AG09319 (cell line): ENCODE data around the gene LAGE3.

Experiments used
- DNase-seq: peaks from one replicate; pipeline ENCODE4 v3.0.0-alpha.2; 2010; ENCODE audit warnings: low read depth; ENCODE audit errors: extremely low read depth
- TF ChIP-seq, protein P1 (sequence below): IDR thresholded peaks from 2 replicates; pipeline ENCODE4 v1.5.1; 2011; ENCODE audit warnings: low read depth, mild to moderate bottlenecking, inconsistent platforms, low read length, moderate library complexity

LAGE3 gene

DNA sequence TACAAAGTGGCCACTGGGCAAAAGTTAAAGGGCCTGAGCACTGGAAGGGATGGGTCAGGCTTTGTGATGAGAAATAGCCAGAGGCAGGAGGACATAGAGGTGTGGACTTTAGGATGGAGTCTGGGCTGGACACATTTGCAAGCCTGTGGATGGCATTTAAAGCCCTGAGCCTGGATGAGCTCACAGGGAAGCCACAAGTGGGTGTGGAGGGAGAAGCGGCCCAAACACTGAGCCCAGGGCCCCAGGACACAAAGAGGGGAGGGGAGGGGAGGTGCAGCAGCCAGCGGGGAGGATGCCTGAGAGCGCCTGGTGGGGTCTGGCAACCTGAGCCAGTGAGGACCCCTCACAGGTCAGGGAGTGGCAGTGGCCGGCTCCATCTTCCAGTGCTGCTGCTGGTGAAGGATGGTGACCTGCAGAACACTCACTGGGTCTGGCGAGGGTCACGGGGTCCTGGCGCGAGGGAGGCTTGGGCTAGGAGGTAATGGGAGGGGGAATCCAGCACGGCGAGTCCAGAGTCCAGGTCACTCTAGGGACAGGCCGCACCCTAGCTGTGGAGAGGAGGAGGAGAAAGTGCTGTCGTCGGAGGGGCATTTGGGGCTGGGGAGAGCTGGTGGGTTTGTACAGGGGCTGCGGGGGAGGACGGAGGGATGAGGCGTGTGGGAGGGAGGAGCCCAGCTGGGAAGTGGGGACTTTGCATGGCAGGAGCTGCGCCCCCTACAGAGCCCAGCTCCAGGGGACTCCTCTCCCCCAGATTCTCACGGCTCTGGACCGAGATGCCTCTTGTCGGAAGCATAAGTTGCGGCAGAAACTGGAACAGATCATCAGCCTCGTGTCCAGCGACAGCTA, 7.0 kb downstream of the LAGE3 start:
- no peak for DNase-seq
- TF ChIP-seq, protein P1, sequence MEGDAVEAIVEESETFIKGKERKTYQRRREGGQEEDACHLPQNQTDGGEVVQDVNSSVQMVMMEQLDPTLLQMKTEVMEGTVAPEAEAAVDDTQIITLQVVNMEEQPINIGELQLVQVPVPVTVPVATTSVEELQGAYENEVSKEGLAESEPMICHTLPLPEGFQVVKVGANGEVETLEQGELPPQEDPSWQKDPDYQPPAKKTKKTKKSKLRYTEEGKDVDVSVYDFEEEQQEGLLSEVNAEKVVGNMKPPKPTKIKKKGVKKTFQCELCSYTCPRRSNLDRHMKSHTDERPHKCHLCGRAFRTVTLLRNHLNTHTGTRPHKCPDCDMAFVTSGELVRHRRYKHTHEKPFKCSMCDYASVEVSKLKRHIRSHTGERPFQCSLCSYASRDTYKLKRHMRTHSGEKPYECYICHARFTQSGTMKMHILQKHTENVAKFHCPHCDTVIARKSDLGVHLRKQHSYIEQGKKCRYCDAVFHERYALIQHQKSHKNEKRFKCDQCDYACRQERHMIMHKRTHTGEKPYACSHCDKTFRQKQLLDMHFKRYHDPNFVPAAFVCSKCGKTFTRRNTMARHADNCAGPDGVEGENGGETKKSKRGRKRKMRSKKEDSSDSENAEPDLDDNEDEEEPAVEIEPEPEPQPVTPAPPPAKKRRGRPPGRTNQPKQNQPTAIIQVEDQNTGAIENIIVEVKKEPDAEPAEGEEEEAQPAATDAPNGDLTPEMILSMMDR, result no peak

DNA sequence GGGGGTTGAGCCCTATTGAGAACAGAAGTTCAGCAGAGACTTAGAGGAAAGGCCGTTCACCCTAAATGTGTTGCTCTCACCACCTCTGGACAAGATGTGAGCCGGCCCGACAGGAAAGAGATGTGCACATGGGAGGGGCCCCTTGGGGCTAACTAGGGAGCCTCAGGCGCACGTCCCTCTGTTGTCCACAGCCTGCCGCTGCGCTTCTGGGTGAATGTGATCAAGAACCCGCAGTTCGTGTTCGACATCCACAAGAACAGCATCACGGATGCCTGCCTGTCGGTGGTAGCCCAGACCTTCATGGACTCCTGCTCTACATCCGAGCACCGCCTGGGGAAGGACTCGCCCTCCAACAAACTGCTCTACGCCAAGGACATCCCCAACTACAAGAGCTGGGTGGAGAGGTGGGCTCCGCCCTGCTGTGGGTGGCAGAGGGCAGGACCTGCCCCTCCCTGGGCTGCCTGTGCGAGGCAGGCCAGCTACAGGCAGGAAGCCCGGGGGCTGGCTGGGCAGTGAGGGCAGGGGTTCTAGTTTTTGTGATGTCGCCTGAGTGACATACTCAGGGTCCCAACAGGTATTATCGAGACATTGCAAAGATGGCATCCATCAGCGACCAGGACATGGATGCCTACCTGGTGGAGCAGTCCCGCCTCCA, 8.0 kb downstream of the LAGE3 start:
- DNase-seq, result no peak
- TF ChIP-seq, protein P1, result no peak

DNA sequence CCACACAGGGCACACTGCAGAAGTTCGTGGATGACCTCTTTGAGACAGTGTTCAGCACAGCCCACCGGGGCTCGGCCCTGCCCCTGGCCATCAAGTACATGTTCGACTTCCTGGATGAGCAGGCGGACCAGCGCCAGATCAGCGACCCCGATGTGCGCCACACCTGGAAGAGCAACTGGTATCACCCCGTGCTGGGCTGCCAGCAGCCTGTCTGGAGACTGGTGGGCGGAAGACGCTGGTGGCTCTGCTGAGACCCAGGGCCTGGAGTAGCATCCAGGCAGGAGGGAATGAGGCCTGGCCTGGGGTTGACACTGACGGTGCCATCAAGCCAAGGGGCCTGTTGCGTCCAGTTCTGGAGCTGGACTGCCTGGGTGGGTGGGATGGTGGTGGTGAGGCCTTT, 8.6 kb downstream of the LAGE3 start:
- TF ChIP-seq, protein P1, result no peak
- DNase-seq, result no peak

DNA sequence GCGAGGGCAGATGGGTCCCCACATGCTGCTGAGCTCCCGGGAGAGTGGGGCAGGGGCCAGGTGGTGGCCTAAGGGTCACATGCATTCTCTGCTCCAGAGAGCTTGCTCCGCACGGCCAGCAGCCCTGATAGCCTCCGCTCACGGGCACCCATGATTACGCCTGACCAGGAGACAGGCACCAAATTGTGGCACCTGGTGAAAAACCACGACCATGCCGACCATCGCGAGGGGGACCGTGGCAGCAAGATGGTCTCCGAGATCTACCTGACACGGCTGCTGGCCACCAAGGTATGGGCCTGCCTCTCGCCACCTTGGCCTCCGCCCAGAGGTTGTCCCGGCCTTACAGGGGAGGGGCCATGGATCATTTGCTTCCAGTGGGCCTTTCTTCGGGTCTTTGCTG, 9.2 kb downstream of the LAGE3 start:
- TF ChIP-seq, protein P1, result no peak

DNA sequence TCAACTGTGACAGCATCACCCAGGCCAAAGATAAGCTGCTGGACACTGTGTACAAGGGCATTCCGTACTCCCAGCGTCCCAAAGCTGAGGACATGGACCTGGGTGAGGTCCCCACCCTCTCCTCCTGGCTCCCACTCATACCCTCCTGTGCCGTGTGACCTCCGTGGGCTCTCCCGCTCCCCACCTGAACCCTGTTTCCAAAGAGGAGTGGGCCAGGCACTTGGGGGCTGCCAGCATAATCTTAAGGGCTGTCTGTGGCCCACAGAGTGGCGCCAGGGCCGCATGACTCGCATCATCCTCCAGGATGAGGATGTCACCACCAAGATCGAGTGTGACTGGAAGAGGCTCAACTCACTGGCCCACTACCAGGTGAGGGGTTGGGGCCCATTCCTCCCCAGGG, 10.0 kb downstream of the LAGE3 start:
- DNase-seq, result no peak
- TF ChIP-seq, protein P1, result no peak

More for the DNA sequence above, 9.2 kb downstream of the LAGE3 start:
- no peak for DNase-seq

DNA sequence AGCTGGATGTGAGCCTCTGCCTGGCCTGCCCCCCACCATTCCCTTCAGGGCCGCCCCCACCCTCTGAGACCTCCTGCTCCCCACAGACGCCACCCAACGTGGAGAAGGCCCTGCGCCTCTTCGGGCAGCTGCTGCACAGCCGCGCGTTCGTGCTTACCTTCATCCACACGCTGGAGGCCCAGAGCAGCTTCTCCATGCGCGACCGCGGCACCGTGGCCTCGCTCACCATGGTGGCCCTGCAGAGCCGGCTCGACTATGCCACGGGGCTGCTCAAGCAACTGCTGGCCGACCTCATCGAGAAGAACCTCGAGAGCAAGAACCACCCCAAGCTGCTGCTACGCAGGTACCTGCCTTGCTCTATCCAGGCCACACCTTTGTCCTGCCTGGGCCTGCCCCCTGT, 10.9 kb downstream of the LAGE3 start:
- TF ChIP-seq, protein P1, result no peak
- no peak for DNase-seq

DNA sequence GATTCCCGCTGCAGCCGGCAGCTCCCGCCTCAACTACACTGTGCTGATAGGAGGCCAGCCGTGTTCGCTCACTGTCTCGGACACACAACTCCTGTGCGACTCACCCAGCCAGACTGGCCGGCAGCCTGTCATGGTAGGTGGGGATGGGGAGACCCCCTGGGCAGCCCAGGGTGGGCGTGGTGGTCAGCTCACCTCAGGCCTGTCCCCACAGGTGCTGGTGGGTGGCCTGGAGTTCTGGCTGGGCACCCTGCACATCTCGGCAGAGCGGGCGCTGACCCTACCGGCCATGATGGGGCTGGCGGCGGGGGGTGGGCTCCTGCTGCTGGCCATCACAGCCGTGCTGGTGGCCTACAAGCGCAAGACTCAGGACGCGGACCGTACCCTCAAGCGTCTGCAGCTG, 11.5 kb downstream of the LAGE3 start:
- no peak for DNase-seq
- TF ChIP-seq, protein P1, result no peak
